ENCODE measurements around the gene AOAH.

DNA sequence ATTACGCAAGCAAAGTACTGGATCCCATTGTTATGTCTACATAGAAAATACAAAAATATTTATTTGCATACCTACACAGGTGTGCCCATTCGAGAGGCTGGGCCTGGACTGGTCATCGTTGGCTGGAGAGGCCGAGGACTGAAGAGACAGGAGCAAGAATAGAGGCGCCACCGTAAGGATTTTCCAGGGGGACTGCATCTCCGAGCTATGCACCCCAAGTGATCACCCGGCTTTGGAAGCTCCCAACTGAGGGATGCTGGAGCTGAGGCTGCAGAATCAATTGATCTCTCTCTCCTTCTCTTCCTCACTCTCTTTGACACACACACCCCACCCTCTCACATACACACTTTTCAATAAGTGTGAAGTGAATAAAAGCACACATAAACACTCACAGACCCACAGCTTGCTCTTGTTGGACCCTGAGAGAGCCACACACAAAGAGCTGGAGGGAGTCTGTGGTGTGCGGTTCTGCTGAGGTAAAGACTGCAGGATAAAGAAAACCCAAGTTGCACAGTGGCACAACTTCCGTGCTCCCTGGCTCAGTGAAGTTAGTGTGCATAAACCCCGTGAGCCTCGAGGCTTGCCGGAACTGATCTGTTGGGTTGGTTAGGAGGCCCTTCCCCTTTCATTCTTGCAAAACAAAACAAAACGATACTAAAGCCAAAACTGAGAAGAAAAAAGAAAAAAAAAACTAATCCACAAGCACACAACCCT is at the start of gene AOAH:
- TF ChIP-seq, protein P1, sequence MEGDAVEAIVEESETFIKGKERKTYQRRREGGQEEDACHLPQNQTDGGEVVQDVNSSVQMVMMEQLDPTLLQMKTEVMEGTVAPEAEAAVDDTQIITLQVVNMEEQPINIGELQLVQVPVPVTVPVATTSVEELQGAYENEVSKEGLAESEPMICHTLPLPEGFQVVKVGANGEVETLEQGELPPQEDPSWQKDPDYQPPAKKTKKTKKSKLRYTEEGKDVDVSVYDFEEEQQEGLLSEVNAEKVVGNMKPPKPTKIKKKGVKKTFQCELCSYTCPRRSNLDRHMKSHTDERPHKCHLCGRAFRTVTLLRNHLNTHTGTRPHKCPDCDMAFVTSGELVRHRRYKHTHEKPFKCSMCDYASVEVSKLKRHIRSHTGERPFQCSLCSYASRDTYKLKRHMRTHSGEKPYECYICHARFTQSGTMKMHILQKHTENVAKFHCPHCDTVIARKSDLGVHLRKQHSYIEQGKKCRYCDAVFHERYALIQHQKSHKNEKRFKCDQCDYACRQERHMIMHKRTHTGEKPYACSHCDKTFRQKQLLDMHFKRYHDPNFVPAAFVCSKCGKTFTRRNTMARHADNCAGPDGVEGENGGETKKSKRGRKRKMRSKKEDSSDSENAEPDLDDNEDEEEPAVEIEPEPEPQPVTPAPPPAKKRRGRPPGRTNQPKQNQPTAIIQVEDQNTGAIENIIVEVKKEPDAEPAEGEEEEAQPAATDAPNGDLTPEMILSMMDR (IDR thresholded peaks at IDR 0.05), result no peak
- no peak for TF ChIP-seq EZH2phosphoT487 (IDR thresholded peaks at IDR 0.05)

Data from neural progenitor cell (in vitro differentiated cells).